CD14-positive monocyte (primary cell): ENCODE data around the gene GRM4. TPM values are rescaled to one million over a fixed set of nuclear protein-coding genes. Genes with fewer than 3 reads are reported as not detected.

ENCODE experiments used
- DNase-seq, 3 donors: peaks; one replicate each; pipeline ENCODE4 v3.0.0-alpha.2; 2011 to 2022
- H2AFZ ChIP-seq: 2 replicates; pipeline ENCODE4 v1.6.0; 2012; ENCODE audit warnings: mild to moderate bottlenecking, low read depth, low read length, inconsistent platforms; ENCODE audit not compliant: insufficient read depth, poor library complexity, severe bottlenecking
- H3K27ac ChIP-seq, 2 donors: 1 replicate in 1 of 2; 2 replicates in 1 of 2; pipeline ENCODE4 v1.5.1; 2012 to 2013; ENCODE audit warnings: low read length in 2 of 2, control low read depth in 1 of 2, inconsistent platforms in 1 of 2, low read depth in 1 of 2, mild to moderate bottlenecking in 1 of 2
- H3K27me3 ChIP-seq, 2 donors: one replicate each; pipeline versions ENCODE4 v1.6.0 to v1.6.1; 2011 to 2013; ENCODE audit warnings: low read length in 2 of 2; ENCODE audit not compliant: control insufficient read depth in 2 of 2, insufficient read depth in 2 of 2
- H3K36me3 ChIP-seq, 2 donors: replicated peaks in 1 of 2; 1 replicate in 1 of 2; 2 replicates in 1 of 2; pipeline versions ENCODE4 v1.5.1 to v1.6.1; 2012 to 2013; ENCODE audit warnings: low read length in 2 of 2, control low read depth in 1 of 2, inconsistent platforms in 1 of 2, mild to moderate bottlenecking in 1 of 2; ENCODE audit not compliant: insufficient read depth in 2 of 2, control insufficient read depth in 1 of 2
- H3K4me1 ChIP-seq, 2 donors: 1 replicate in 1 of 2; 2 replicates in 1 of 2; pipeline versions ENCODE4 v1.5.1 to v1.6.1; 2012 to 2013; ENCODE audit warnings: low read length in 2 of 2, control low read depth in 1 of 2, inconsistent platforms in 1 of 2, mild to moderate bottlenecking in 1 of 2, moderate library complexity in 1 of 2; ENCODE audit not compliant: insufficient read depth in 2 of 2, control insufficient read depth in 1 of 2
- H3K4me2 ChIP-seq: replicated peaks from 2 replicates; pipeline ENCODE3; 2012; ENCODE audit warnings: low read length, moderate library complexity, mild to moderate bottlenecking; ENCODE audit not compliant: poor library complexity, severe bottlenecking; ENCODE audit errors: extremely low read depth
- H3K4me3 ChIP-seq, 3 experiments: fragments of 200-600 bp in 1 of 3; sonication (generic) in 1 of 3; replicated peaks in 1 of 3; 1 replicate in 2 of 3; 2 replicates in 1 of 3; pipeline ENCODE4 v1.5.1; 2011 to 2013; ENCODE audit warnings: low read length in 3 of 3, mild to moderate bottlenecking in 3 of 3, control low read depth in 2 of 3, low read depth in 2 of 3, inconsistent platforms in 1 of 3, moderate library complexity in 1 of 3
- H3K79me2 ChIP-seq: 2 replicates; pipeline ENCODE4 v1.6.0; 2012; ENCODE audit warnings: mild to moderate bottlenecking, control low read depth, inconsistent platforms, low read length, moderate library complexity; ENCODE audit not compliant: insufficient read depth
- H3K9ac ChIP-seq: 2 replicates; pipeline ENCODE4 v1.6.0; 2017; ENCODE audit warnings: low read length, mild to moderate bottlenecking; ENCODE audit not compliant: insufficient read depth, poor library complexity, severe bottlenecking
- H3K9me3 ChIP-seq, 2 donors: replicated peaks in 1 of 2; 1 replicate in 1 of 2; 2 replicates in 1 of 2; pipeline versions ENCODE4 v1.5.1 to v1.6.1; 2012 to 2013; ENCODE audit warnings: low read length in 2 of 2, control low read depth in 1 of 2; ENCODE audit not compliant: control insufficient read depth in 1 of 2, insufficient read depth in 1 of 2
- H4K20me1 ChIP-seq: 2 replicates; pipeline ENCODE4 v1.6.0; 2012; ENCODE audit warnings: mild to moderate bottlenecking, low read length, control low read depth, moderate library complexity; ENCODE audit not compliant: insufficient read depth
- H3K27ac Mint-ChIP-seq, 7 donors: one replicate each; pipeline ENCODE4 v1.8.0; 2020; ENCODE audit warnings: mild to moderate bottlenecking in 7 of 7, mixed read lengths in 7 of 7, moderate library complexity in 6 of 7, inconsistent platforms in 2 of 7
- H3K27me3 Mint-ChIP-seq, 3 donors: one replicate each; pipeline ENCODE4 v1.8.0; 2021 to 2022; ENCODE audit warnings: low read depth in 3 of 3, mild to moderate bottlenecking in 3 of 3, mixed read lengths in 3 of 3, moderate library complexity in 3 of 3, inconsistent platforms in 1 of 3
- H3K36me3 Mint-ChIP-seq, 2 donors: one replicate each; pipeline ENCODE4 v1.8.0; 2020; ENCODE audit warnings: mixed read lengths in 2 of 2, inconsistent platforms in 1 of 2, mild to moderate bottlenecking in 1 of 2
- H3K4me1 Mint-ChIP-seq: one replicate; pipeline ENCODE4 v1.8.0; 2020; ENCODE audit warnings: mild to moderate bottlenecking, mixed read lengths
- H3K4me3 Mint-ChIP-seq, 2 donors: one replicate each; pipeline ENCODE4 v1.8.0; 2020; ENCODE audit warnings: mild to moderate bottlenecking in 2 of 2, mixed read lengths in 2 of 2, moderate library complexity in 1 of 2
- H3K9me3 Mint-ChIP-seq, 7 donors: one replicate each; pipeline ENCODE4 v1.8.0; 2020 to 2022; ENCODE audit warnings: mixed read lengths in 7 of 7, mild to moderate bottlenecking in 6 of 7, moderate library complexity in 6 of 7, inconsistent platforms in 2 of 7
- WGBS: methylation state at CpG from one replicate; pipeline ENCODE4 v1.1.5; 2013; ENCODE audit warnings: missing lambda C conversion rate; ENCODE audit not compliant: insufficient coverage; 5-methylcytosine and 5-hydroxymethylcytosine counted together
- intact Hi-C, 2 donors: fragments of 100-400 bp; cut with micrococcal nuclease; formaldehyde crosslinking; loops; one replicate each; pipeline versions ENCODE4 v1.15.0 to v1.15.1; 2023
- polyA plus RNA-seq, 3 donors: library from polyadenylated mRNA; depleted of rRNA in 1 of 3; unstranded in 2 of 3; stranded (reverse) in 1 of 3; fragments of 300-500 nt in 2 of 3; fragments of >200 nt in 1 of 3; fragmentation: Illumina TruSeq in 2 of 3; gene quantifications; 1 replicate in 2 of 3; 2 replicates in 1 of 3; pipeline ENCODE4 v1.2.3, GENCODE V29; 2012 to 2021
- TF ChIP-seq, protein P1 (sequence below): fragments of 200-600 bp; IDR thresholded peaks from one replicate; pipeline ENCODE4 v1.8.0; 2022; ENCODE audit warnings: antibody characterized with exemption, mild to moderate bottlenecking

GRM4 gene
- polyA plus RNA-seq, 3 donors, result not detected

DNA sequence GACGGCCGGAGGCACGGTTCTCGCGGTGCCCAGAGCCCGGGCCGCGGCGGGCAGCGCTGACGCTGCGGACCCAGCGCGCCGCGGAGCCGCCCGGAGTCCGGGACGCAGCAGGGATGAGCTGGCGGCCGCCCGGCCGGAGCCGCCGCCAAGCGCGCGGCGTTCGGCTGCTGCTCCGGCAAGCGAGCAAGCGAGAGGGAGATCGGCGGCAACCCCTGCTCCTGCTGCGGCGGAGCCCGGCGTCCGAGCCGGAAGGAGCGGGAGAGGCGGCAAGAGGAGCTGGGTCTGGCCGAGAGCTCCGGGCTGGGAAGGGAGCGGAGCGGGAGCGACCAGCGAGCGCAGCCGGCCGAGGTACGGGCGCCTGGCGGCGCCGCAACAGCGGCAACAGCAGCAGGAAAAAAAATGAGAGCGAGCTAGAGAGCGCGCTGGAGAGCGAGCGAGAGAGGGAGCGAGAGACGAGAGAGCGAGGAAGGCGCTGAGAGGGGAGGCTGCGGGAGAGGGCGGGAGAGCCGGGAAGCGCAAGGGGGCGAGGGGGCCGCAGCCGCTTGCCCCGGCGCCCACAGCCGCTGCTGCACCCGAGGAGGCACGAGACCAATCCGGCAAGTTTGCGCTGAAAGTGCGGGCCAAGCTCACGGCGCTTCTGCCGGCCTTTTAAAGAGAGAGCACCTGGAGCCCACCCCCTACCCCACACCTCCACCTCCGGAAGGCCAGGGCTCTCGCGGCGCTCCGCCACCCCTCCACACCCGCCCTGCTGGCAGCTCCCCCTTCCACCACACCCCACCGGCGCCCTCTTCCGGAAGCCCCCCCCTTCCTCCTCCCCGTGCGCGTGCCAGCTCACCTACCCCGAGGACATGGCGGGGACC is 496 bp downstream of the GRM4 start:
- Histone ChIP-seq H3K9me3 (peaks cover 0 to 17% of the 10 kb centered on the region in 2 donors), H3K27me3 (peaks cover 24 to 78% of the 10 kb centered on the region in 2 donors), H4K20me1 (no peaks in the 10 kb centered on the region), H2AFZ (no peak overlapping the region), H3K79me2 (no peaks in the 10 kb centered on the region), H3K27ac (no peak overlapping the region), H3K4me2 (no peak overlapping the region), H3K4me1 (no peaks in the 10 kb centered on the region), H3K4me3 (no peak overlapping the region), H3K36me3 (no peaks in the 10 kb centered on the region), H3K9ac (no peak overlapping the region)
- H3K36me3 Mint-ChIP-seq, result peaks cover 0 to 2% of the 10 kb centered on the region in 2 donors
- H3K27ac Mint-ChIP-seq, result no peak overlapping the region
- H3K4me3 Mint-ChIP-seq, result peak overlapping the region in 1 of 2 donors; percentile 78
- peaks cover 0 to 6% (median 1%) of the 10 kb centered on the region in 7 donors for H3K9me3 Mint-ChIP-seq
- peaks cover 63 to 91% (median 70%) of the 10 kb centered on the region in 3 donors for H3K27me3 Mint-ChIP-seq
- intact Hi-C loops, result no loop called here
- TF ChIP-seq, protein P1, sequence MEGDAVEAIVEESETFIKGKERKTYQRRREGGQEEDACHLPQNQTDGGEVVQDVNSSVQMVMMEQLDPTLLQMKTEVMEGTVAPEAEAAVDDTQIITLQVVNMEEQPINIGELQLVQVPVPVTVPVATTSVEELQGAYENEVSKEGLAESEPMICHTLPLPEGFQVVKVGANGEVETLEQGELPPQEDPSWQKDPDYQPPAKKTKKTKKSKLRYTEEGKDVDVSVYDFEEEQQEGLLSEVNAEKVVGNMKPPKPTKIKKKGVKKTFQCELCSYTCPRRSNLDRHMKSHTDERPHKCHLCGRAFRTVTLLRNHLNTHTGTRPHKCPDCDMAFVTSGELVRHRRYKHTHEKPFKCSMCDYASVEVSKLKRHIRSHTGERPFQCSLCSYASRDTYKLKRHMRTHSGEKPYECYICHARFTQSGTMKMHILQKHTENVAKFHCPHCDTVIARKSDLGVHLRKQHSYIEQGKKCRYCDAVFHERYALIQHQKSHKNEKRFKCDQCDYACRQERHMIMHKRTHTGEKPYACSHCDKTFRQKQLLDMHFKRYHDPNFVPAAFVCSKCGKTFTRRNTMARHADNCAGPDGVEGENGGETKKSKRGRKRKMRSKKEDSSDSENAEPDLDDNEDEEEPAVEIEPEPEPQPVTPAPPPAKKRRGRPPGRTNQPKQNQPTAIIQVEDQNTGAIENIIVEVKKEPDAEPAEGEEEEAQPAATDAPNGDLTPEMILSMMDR, result no peak
- WGBS, result under 1% methylated on average over 93 of the region's 100 CpGs
- H3K4me1 Mint-ChIP-seq, result peaks cover 2% of the 10 kb centered on the region
- DNase-seq, result no peak

DNA sequence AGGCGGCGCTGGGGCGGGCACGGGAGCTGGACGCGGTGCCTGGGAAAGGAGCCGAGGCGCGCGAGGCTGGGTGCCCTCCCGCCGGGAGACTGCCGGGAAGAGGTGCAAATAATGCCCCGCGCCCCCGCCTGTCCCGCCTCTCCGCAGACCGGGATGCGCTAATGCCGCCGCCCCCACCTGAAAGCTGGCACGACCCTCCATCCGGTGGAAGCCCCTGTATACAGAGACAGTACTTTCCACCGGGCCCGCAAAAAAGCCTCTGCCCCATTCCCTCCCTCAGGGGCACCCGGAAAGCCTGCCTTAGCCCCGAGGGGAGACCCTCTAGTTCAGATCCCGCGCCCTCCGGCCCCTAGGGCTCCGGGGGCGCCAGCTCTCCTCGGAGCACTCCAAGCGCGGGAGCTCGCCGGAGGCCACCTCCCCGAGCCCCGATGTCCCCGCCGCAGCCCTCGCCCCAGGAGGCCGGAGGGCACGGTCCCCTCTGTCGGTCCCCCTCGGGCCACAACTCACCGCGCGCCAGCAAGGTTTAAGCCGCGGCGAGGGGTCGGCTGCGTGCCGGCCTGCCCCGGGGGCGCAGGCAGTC is 1.2 kb downstream of the GRM4 start:
- intact Hi-C loops, result no loop called here
- Histone ChIP-seq H3K36me3 (no peaks in the 10 kb centered on the region), H3K9ac (no peak overlapping the region), H3K79me2 (no peaks in the 10 kb centered on the region), H3K4me2 (no peak overlapping the region), H3K27ac (no peak overlapping the region), H3K4me3 (no peak overlapping the region), H3K4me1 (no peaks in the 10 kb centered on the region), H2AFZ (no peak overlapping the region), H3K27me3 (peaks cover 24 to 72% of the 10 kb centered on the region in 2 donors), H4K20me1 (no peaks in the 10 kb centered on the region), H3K9me3 (peaks cover 0 to 17% of the 10 kb centered on the region in 2 donors)
- Mint-ChIP-seq H3K4me1 (peaks cover 2% of the 10 kb centered on the region), H3K27me3 (peaks cover 67 to 91% (median 67%) of the 10 kb centered on the region in 3 donors), H3K4me3 (peak overlapping the region in 1 of 2 donors; percentile 68), H3K36me3 (peaks cover 0 to 2% of the 10 kb centered on the region in 2 donors), H3K27ac (no peak overlapping the region), H3K9me3 (peaks cover 0 to 6% (median 1%) of the 10 kb centered on the region in 7 donors)
- 2% methylated on average over 58 of the region's 58 CpGs for WGBS
- TF ChIP-seq, protein P1, result no peak
- DNase-seq, result no peak
